Chondrocyte (in vitro differentiated cells): ENCODE data around the gene CHIT1. TPM values are rescaled to one million over a fixed set of nuclear protein-coding genes. Genes with fewer than 3 reads are reported as not detected.

ENCODE experiments used
- DNase-seq: peaks from one replicate; pipeline ENCODE4 v3.0.0; 2021; ENCODE audit warnings: mixed read lengths, low spot score
- H3K27ac Mint-ChIP-seq: one replicate; pipeline ENCODE4 v1.8.0; 2021; ENCODE audit warnings: mild to moderate bottlenecking, moderate library complexity, mixed read lengths; ENCODE audit not compliant: unreplicated experiment
- H3K27me3 Mint-ChIP-seq: 2 replicates; pipeline ENCODE4 v1.8.0; 2021; ENCODE audit warnings: low read depth, mixed read lengths
- H3K36me3 Mint-ChIP-seq: 2 replicates; pipeline ENCODE4 v1.8.0; 2021; ENCODE audit warnings: low read depth, mixed read lengths
- H3K4me1 Mint-ChIP-seq: 2 replicates; pipeline ENCODE4 v1.8.0; 2021; ENCODE audit warnings: low read depth, mild to moderate bottlenecking, mixed read lengths
- H3K4me3 Mint-ChIP-seq: one replicate; pipeline ENCODE4 v1.8.0; 2021; ENCODE audit warnings: mild to moderate bottlenecking, moderate library complexity, mixed read lengths; ENCODE audit not compliant: unreplicated experiment
- H3K9me3 Mint-ChIP-seq: 2 replicates; pipeline ENCODE4 v1.8.0; 2021; ENCODE audit warnings: low read depth, mixed read lengths
- CTCF ChIP-seq: fragments of 200-600 bp; sonication (generic); IDR thresholded peaks from 2 replicates; pipeline ENCODE4 v1.5.0; 2021; ENCODE audit warnings: antibody characterized with exemption, mild to moderate bottlenecking, moderate library complexity
- long read RNA-seq: library from polyadenylated mRNA; stranded (forward); transcript quantifications from one replicate; pipeline ENCODE4 v2.0.0, GENCODE V29; 2021
- total RNA-seq: library from RNA; stranded (reverse); gene quantifications from 3 replicates; pipeline ENCODE4 v1.2.1, GENCODE V29; 2021

CHIT1 gene
- total RNA-seq: not detected in 3 replicates
- long read RNA-seq: 0 reads

GRCh38 chr1:203229471-203230135, at the start of gene CHIT1:
Gene CHIT1, minus strand, starts transcription at chr1:203229673. Its CDS starts 37 bp downstream, at chr1:203229636.
- no peak for TF ChIP-seq CTCF
- Mint-ChIP-seq H3K9me3 (peaks cover 8% of the 10 kb centered on the region), H3K27me3 (peaks cover 60% of the 10 kb centered on the region), H3K27ac (no peak within 1 kb of the TSS), H3K4me3 (no peak within 1 kb of the TSS), H3K36me3 (peaks cover 4% of the 10 kb centered on the region), H3K4me1 (no peaks in the 10 kb centered on the region)
- no peak for DNase-seq

- Mint-ChIP-seq H3K4me3 (peak overlapping the region; percentile 67), H3K36me3 (no peaks in the 10 kb centered on the region), H3K4me1 (peaks cover 37% of the 10 kb centered on the region), H3K27ac (peak overlapping the region; percentile 99), H3K27me3 (no peaks in the 10 kb centered on the region), H3K9me3 (no peaks in the 10 kb centered on the region)
- no peak for TF ChIP-seq CTCF
- no peak for DNase-seq
Measured at GRCh38 chr1:203278885-203279406, 49.5 kb upstream of the CHIT1 start.

- Mint-ChIP-seq H3K9me3 (no peaks in the 10 kb centered on the region), H3K36me3 (no peaks in the 10 kb centered on the region), H3K4me1 (peaks cover 43% of the 10 kb centered on the region), H3K27me3 (no peaks in the 10 kb centered on the region), H3K4me3 (peak overlapping the region; percentile 67), H3K27ac (peak overlapping the region; percentile 99)
- no peak for DNase-seq
- TF ChIP-seq CTCF: no peak
Measured at GRCh38 chr1:203278082-203278884, 48.8 kb upstream of the CHIT1 start.

- Mint-ChIP-seq H3K27ac (peak overlapping the region; percentile 99), H3K9me3 (no peaks in the 10 kb centered on the region), H3K27me3 (no peaks in the 10 kb centered on the region), H3K4me3 (no peak overlapping the region), H3K4me1 (peaks cover 49% of the 10 kb centered on the region), H3K36me3 (no peaks in the 10 kb centered on the region)
- no peak for DNase-seq
- no peak for TF ChIP-seq CTCF
Measured at GRCh38 chr1:203276916-203277545, 47.6 kb upstream of the CHIT1 start.

GRCh38 chr1:203276408-203276807, 46.9 kb upstream of the CHIT1 start:
- Mint-ChIP-seq H3K27ac (no peak overlapping the region), H3K27me3 (no peaks in the 10 kb centered on the region), H3K4me3 (no peak overlapping the region), H3K9me3 (no peaks in the 10 kb centered on the region), H3K4me1 (peaks cover 49% of the 10 kb centered on the region), H3K36me3 (no peaks in the 10 kb centered on the region)
- no peak for DNase-seq
- TF ChIP-seq CTCF: no peak
